Esophagus muscularis mucosa (tissue), 3 donors: ENCODE measurements around the gene KRT7.

ENCODE experiments used
- POLR2A ChIP-seq: fragments of 450-650 bp; IDR thresholded peaks from one replicate; pipeline ENCODE4 v1.6.1; 2017; ENCODE audit warnings: antibody characterized with exemption, moderate library complexity, mild to moderate bottlenecking, low read depth
- POLR2AphosphoS5 ChIP-seq, 2 donors: sonication (generic); formaldehyde crosslinking; IDR thresholded peaks; one replicate each; pipeline ENCODE4 v1.6.1; 2017; ENCODE audit warnings: antibody characterized with exemption in 2 of 2
- TF ChIP-seq, protein P1 (sequence below), 3 experiments: fragments of 200-600 bp in 2 of 3; fragments of 450-650 bp in 1 of 3; sonication (generic) in 2 of 3; IDR thresholded peaks; one replicate each; pipeline ENCODE4 v1.5.1; 2017 to 2019; ENCODE audit warnings: antibody characterized with exemption in 3 of 3, mild to moderate bottlenecking in 2 of 3, moderate library complexity in 1 of 3

DNA sequence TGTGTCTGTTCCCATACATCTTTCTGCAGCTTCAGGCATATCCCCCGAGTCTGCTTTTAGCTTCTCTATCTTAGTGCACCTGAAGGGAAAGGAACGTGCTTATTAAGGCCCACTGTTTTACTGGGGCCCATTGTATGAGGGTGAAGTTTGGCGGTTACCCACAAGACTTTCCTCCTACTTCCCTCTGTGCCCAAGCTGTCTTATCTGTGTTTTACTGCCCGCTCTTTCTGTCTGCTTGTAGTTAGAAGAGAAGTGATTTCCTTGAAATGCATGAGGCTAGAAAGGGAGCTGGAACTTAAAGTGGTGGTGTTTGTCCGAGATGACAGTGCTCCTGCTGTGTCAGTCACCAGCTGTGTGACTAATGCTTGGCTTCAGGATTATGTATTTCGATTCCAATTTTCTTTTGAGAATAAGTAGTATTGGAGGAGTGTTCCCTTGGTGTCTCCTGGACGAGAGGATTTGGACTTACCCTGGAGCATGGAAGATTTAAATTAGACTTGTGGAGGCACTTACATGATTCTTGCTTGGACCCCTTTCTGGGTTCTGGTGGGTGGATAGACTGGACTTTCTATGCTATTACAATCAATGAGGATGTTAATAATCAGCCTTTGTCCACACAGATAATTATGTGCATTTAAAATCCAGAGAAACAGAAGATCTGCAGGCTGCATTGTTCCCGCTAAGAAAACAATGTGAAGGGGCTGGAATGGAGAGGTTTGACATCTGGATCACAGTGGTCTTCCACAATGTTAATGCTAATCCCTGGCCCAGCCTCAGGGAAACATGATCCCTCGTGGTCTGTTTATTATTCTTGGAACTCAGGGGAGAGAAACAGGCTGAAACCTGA, 27.5 kb downstream of the KRT7 start:
- TF ChIP-seq, protein P1, sequence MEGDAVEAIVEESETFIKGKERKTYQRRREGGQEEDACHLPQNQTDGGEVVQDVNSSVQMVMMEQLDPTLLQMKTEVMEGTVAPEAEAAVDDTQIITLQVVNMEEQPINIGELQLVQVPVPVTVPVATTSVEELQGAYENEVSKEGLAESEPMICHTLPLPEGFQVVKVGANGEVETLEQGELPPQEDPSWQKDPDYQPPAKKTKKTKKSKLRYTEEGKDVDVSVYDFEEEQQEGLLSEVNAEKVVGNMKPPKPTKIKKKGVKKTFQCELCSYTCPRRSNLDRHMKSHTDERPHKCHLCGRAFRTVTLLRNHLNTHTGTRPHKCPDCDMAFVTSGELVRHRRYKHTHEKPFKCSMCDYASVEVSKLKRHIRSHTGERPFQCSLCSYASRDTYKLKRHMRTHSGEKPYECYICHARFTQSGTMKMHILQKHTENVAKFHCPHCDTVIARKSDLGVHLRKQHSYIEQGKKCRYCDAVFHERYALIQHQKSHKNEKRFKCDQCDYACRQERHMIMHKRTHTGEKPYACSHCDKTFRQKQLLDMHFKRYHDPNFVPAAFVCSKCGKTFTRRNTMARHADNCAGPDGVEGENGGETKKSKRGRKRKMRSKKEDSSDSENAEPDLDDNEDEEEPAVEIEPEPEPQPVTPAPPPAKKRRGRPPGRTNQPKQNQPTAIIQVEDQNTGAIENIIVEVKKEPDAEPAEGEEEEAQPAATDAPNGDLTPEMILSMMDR (IDR thresholded peaks at IDR 0.05): no peak
- no peak for TF ChIP-seq POLR2AphosphoS5 (IDR thresholded peaks at IDR 0.05)
- TF ChIP-seq POLR2A: no peak
